ENCODE measurements around the gene RAB28.

DNA sequence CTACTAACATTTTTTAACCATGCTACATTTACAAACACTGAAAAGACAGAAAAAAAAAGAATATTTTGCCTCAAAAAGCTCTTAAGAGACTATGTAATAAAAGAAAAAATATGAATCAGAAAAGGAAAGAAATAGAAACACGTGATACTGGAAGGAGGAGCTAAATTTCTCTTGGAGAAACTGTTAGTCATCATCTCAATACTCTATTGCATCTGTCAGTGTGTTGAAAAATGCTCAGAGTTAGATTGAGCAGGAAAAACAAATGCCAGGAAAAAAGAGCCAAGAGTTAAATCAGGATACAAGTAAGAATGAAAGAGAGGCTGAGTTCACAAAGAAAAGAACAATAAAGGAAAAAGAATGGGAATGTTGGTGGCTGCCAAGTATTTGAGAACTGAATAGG lies 2.6 kb downstream of the RAB28 start:
- TF ChIP-seq, protein P1, sequence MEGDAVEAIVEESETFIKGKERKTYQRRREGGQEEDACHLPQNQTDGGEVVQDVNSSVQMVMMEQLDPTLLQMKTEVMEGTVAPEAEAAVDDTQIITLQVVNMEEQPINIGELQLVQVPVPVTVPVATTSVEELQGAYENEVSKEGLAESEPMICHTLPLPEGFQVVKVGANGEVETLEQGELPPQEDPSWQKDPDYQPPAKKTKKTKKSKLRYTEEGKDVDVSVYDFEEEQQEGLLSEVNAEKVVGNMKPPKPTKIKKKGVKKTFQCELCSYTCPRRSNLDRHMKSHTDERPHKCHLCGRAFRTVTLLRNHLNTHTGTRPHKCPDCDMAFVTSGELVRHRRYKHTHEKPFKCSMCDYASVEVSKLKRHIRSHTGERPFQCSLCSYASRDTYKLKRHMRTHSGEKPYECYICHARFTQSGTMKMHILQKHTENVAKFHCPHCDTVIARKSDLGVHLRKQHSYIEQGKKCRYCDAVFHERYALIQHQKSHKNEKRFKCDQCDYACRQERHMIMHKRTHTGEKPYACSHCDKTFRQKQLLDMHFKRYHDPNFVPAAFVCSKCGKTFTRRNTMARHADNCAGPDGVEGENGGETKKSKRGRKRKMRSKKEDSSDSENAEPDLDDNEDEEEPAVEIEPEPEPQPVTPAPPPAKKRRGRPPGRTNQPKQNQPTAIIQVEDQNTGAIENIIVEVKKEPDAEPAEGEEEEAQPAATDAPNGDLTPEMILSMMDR (IDR thresholded peaks at IDR 0.05) = no peak
- TF ChIP-seq POLR2A (IDR thresholded peaks at IDR 0.05) = no peak

Measured in lower leg skin (tissue), 3 donors.